B cell (primary cell): ENCODE results near the gene PTBP3.

Experiments used
- EZH2 ChIP-seq: IDR thresholded peaks from 2 replicates; pipeline ENCODE4 v1.6.1; 2012; ENCODE audit warnings: borderline replicate concordance, low read depth, mild to moderate bottlenecking, moderate library complexity, low read length; ENCODE audit not compliant: insufficient read depth, poor library complexity, severe bottlenecking
- TF ChIP-seq, protein P1 (sequence below): fragments of 200-600 bp; IDR thresholded peaks from one replicate; pipeline ENCODE4 v1.8.0; 2022; ENCODE audit warnings: antibody characterized with exemption, mild to moderate bottlenecking

DNA sequence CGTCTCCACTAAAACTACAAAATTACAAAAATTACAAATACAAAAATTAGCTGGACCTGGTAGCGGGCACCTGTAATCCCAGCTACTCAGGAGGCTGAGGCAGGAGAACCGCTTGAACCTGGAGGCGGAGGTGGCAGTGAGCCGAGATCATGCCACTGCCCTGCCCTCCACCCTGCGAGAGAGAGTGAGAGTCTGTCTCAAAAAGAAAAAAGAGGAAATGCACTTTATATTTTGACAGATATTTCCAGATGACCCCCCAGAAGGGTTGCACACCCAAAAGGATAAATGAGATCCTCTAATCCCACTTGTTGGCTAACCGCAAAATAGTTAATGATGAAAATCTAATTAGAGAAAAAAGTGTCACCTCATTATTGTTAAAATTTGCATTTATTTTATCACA, 48.6 kb upstream of the PTBP3 start:
- no peak for TF ChIP-seq EZH2
- TF ChIP-seq, protein P1, sequence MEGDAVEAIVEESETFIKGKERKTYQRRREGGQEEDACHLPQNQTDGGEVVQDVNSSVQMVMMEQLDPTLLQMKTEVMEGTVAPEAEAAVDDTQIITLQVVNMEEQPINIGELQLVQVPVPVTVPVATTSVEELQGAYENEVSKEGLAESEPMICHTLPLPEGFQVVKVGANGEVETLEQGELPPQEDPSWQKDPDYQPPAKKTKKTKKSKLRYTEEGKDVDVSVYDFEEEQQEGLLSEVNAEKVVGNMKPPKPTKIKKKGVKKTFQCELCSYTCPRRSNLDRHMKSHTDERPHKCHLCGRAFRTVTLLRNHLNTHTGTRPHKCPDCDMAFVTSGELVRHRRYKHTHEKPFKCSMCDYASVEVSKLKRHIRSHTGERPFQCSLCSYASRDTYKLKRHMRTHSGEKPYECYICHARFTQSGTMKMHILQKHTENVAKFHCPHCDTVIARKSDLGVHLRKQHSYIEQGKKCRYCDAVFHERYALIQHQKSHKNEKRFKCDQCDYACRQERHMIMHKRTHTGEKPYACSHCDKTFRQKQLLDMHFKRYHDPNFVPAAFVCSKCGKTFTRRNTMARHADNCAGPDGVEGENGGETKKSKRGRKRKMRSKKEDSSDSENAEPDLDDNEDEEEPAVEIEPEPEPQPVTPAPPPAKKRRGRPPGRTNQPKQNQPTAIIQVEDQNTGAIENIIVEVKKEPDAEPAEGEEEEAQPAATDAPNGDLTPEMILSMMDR = no peak
